GM12878 (cell line): ENCODE measurements around the gene MRPS15. TPM values are rescaled to one million over a fixed set of nuclear protein-coding genes. Genes with fewer than 3 reads are reported as not detected.

Experiments
- CEBPZ ChIP-seq: fragments of 150-350 bp; IDR thresholded peaks from 2 replicates; pipeline ENCODE4 v1.6.1; 2016; ENCODE audit warnings: low read depth, low read length
- EP300 ChIP-seq, 2 experiments: fragments of 150-350 bp in 1 of 2; IDR thresholded peaks; 2 replicates each; pipeline ENCODE4 v1.6.1; 2011 to 2012; ENCODE audit warnings: low read depth in 2 of 2, low read length in 2 of 2, borderline replicate concordance in 1 of 2, improper control_type of control experiment in 1 of 2, inconsistent platforms in 1 of 2; ENCODE audit not compliant: control insufficient read depth in 1 of 2
- ESRRA ChIP-seq: IDR thresholded peaks from 2 replicates; pipeline ENCODE4 v1.6.1; 2012; ENCODE audit warnings: mild to moderate bottlenecking, low read length, improper control_type of control experiment
- MTA2 ChIP-seq: fragments of 450-650 bp; IDR thresholded peaks from 2 replicates; pipeline ENCODE4 v1.6.1; 2016; ENCODE audit warnings: low read depth, mild to moderate bottlenecking, moderate library complexity
- NR2C1 ChIP-seq: fragments of 450-650 bp; IDR thresholded peaks from 2 replicates; pipeline ENCODE4 v1.6.1; 2017; ENCODE audit warnings: antibody characterized with exemption, mild to moderate bottlenecking, moderate library complexity
- RAD21 ChIP-seq: IDR thresholded peaks from 2 replicates; pipeline ENCODE4 v1.6.1; 2011; ENCODE audit warnings: mild to moderate bottlenecking, low read depth, low read length, moderate library complexity; ENCODE audit not compliant: insufficient read depth
- RCOR1 ChIP-seq: conservative IDR thresholded peaks from 2 replicates; pipeline ENCODE4 v1.6.1; 2012; ENCODE audit warnings: low read depth, low read length, improper control_type of control experiment
- SMAD5 ChIP-seq: IDR thresholded peaks from 2 replicates; pipeline ENCODE4 v1.6.1; 2016; ENCODE audit warnings: antibody characterized with exemption, low read depth
- SMC3 ChIP-seq: IDR thresholded peaks from 2 replicates; pipeline ENCODE4 v1.6.1; 2011; ENCODE audit warnings: low read length, improper control_type of control experiment, borderline replicate concordance
- ZBED1 ChIP-seq: IDR thresholded peaks from 2 replicates; pipeline ENCODE4 v1.6.1; 2016; ENCODE audit warnings: borderline replicate concordance
- ZNF592 ChIP-seq: fragments of 450-650 bp; IDR thresholded peaks from 2 replicates; pipeline ENCODE4 v1.6.1; 2017; ENCODE audit warnings: mild to moderate bottlenecking, moderate library complexity
- ZZZ3 ChIP-seq: IDR thresholded peaks from 2 replicates; pipeline ENCODE4 v1.6.1; 2011; ENCODE audit warnings: low read depth; ENCODE audit not compliant: control insufficient read depth, insufficient read length
- polyA plus RNA-seq, 11 experiments: library from polyadenylated mRNA; depleted of rRNA in 4 of 11; unstranded in 6 of 11; stranded (reverse) in 5 of 11; fragments of >200 nt; fragmentation: Nextera tagmentation in 4 of 11; fragmentation: Illumina TruSeq in 1 of 11; extraction: Ambion mirVana in 4 of 11; extraction: Trizol in 1 of 11; gene quantifications; 1 replicate in 1 of 11; 2 replicates in 10 of 11; pipeline versions ENCODE4 v1.2.1 to v1.2.3, GENCODE V29; 2011 to 2016; ENCODE audit warnings: inconsistent platforms in 2 of 11, missing spikeins in 2 of 11, low read depth in 1 of 11
- total RNA-seq, 4 experiments: library from RNA; depleted of rRNA in 3 of 4; stranded (reverse); fragments of >200 nt in 3 of 4; fragmentation: Illumina TruSeq in 1 of 4; extraction: Trizol in 1 of 4; gene quantifications; 2 replicates each; pipeline versions ENCODE4 v1.2.1 to v1.2.3, GENCODE V29; 2013 to 2021
- TF ChIP-seq, protein P1 (sequence below): IDR thresholded peaks from 2 replicates; pipeline ENCODE4 v1.6.1; 2012; ENCODE audit warnings: mild to moderate bottlenecking, low read depth, low read length
- TF ChIP-seq, protein P2 (sequence below): fragments of 450-650 bp; IDR thresholded peaks from 2 replicates; pipeline ENCODE4 v1.6.1; 2018; ENCODE audit warnings: mild to moderate bottlenecking, low read depth, moderate library complexity; ENCODE audit not compliant: partially characterized antibody

MRPS15 gene
- total and polyA plus RNA-seq, 10 of the 15 experiments (the other 5 are each of a cell fraction or from before 2014, with no cell fraction given) = 41.1 to 207 (median 107) TPM

GRCh38 chr1:36463803-36464604, at the start of gene MRPS15 (continued):
- TF ChIP-seq, protein P1, sequence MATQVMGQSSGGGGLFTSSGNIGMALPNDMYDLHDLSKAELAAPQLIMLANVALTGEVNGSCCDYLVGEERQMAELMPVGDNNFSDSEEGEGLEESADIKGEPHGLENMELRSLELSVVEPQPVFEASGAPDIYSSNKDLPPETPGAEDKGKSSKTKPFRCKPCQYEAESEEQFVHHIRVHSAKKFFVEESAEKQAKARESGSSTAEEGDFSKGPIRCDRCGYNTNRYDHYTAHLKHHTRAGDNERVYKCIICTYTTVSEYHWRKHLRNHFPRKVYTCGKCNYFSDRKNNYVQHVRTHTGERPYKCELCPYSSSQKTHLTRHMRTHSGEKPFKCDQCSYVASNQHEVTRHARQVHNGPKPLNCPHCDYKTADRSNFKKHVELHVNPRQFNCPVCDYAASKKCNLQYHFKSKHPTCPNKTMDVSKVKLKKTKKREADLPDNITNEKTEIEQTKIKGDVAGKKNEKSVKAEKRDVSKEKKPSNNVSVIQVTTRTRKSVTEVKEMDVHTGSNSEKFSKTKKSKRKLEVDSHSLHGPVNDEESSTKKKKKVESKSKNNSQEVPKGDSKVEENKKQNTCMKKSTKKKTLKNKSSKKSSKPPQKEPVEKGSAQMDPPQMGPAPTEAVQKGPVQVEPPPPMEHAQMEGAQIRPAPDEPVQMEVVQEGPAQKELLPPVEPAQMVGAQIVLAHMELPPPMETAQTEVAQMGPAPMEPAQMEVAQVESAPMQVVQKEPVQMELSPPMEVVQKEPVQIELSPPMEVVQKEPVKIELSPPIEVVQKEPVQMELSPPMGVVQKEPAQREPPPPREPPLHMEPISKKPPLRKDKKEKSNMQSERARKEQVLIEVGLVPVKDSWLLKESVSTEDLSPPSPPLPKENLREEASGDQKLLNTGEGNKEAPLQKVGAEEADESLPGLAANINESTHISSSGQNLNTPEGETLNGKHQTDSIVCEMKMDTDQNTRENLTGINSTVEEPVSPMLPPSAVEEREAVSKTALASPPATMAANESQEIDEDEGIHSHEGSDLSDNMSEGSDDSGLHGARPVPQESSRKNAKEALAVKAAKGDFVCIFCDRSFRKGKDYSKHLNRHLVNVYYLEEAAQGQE = no peak
- no peak for TF ChIP-seq RAD21
- TF ChIP-seq MTA2 = no peak
- peak; percentile 93 for TF ChIP-seq NR2C1
- TF ChIP-seq ZNF592 = no peak
- TF ChIP-seq ZZZ3 = no peak
- peak; percentile 45; the same call in 1 of the 2 replicates for TF ChIP-seq SMAD5
- TF ChIP-seq, protein P2, sequence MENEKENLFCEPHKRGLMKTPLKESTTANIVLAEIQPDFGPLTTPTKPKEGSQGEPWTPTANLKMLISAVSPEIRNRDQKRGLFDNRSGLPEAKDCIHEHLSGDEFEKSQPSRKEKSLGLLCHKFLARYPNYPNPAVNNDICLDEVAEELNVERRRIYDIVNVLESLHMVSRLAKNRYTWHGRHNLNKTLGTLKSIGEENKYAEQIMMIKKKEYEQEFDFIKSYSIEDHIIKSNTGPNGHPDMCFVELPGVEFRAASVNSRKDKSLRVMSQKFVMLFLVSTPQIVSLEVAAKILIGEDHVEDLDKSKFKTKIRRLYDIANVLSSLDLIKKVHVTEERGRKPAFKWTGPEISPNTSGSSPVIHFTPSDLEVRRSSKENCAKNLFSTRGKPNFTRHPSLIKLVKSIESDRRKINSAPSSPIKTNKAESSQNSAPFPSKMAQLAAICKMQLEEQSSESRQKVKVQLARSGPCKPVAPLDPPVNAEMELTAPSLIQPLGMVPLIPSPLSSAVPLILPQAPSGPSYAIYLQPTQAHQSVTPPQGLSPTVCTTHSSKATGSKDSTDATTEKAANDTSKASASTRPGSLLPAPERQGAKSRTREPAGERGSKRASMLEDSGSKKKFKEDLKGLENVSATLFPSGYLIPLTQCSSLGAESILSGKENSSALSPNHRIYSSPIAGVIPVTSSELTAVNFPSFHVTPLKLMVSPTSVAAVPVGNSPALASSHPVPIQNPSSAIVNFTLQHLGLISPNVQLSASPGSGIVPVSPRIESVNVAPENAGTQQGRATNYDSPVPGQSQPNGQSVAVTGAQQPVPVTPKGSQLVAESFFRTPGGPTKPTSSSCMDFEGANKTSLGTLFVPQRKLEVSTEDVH = peak; percentile 55
- peak; percentile 35; the same call in 1 of the 2 replicates for TF ChIP-seq ESRRA
- peak; percentile 80 for TF ChIP-seq CEBPZ
- no peak for TF ChIP-seq ZBED1
- TF ChIP-seq EP300 (IDR thresholded peaks at IDR 0.05; ENCODE audit: borderline replicate concordance in 1 of 2, control insufficient read depth in 1 of 2, low read depth in 2 of 2, low read length in 2 of 2) = 0 out of 4 replicates have a peak, but pooled peaks of 1 of the 2 experiments have one; percentile 25
- peak; percentile 34; the same call in 1 of the 2 replicates for TF ChIP-seq RCOR1
- no peak for TF ChIP-seq SMC3
